ENCODE data around the gene HHATL.

HHATL gene

GRCh38 chr3:42665050-42665878 lies 37.3 kb downstream of the HHATL start:
- H4K91ac ChIP-seq (ENCODE audit: low read depth, low read length, poor library complexity) = no peak overlapping the region
- H3K9me3 ChIP-seq (replicated peaks in 1 of 2; ENCODE audit: control insufficient read depth in 2 of 2, insufficient read depth in 1 of 2, low read depth in 1 of 2, low read length in 2 of 2) = peaks cover 0 to 4% of the 10 kb centered on the region in 2 donors
- H2BK5ac ChIP-seq (ENCODE audit: low read length) = peak overlapping the region; percentile 4

GRCh38 chr3:42664438-42664803 lies 38.2 kb downstream of the HHATL start:
- WGBS, 2 donors (ENCODE audit: extremely low coverage in 2 of 2, insufficient read length in 2 of 2, insufficient replicate concordance in 1 of 2) = no CpG with 5 or more reads among the region's 19 CpGs
- Histone ChIP-seq H4K8ac (ENCODE audit: low read depth, low read length) (no peak overlapping the region), H3K4me1 (ENCODE audit: control insufficient read depth in 2 of 2, insufficient read depth in 1 of 2, low read depth in 1 of 2, low read length in 2 of 2) (peaks cover 0 to 16% of the 10 kb centered on the region in 2 donors), H3K23ac (ENCODE audit: low read depth, low read length, poor library complexity) (no peak overlapping the region), H3K9ac (ENCODE audit: low read depth, low read length, poor library complexity) (no peak overlapping the region), H3K79me1 (ENCODE audit: low read depth, low read length) (no peaks in the 10 kb centered on the region), H2BK12ac (ENCODE audit: low read length) (no peak overlapping the region), H3K18ac (ENCODE audit: low read length) (no peak overlapping the region), H2BK5ac (ENCODE audit: low read length) (no peak overlapping the region), H3K36me3 (replicated peaks in 1 of 2; ENCODE audit: control insufficient read depth in 2 of 2, insufficient read depth in 2 of 2, low read length in 2 of 2) (peaks cover 3 to 4% of the 10 kb centered on the region in 2 donors), H2AFZ (ENCODE audit: low read length) (no peak overlapping the region), H4K91ac (ENCODE audit: low read depth, low read length, poor library complexity) (no peak overlapping the region), H3K9me3 (replicated peaks in 1 of 2; ENCODE audit: control insufficient read depth in 2 of 2, insufficient read depth in 1 of 2, low read depth in 1 of 2, low read length in 2 of 2) (peaks cover 0 to 4% of the 10 kb centered on the region in 2 donors), H3K14ac (ENCODE audit: low read length) (no peak overlapping the region), H2BK15ac (ENCODE audit: low read length) (no peak overlapping the region), H3K4me2 (ENCODE audit: insufficient read depth, low read length, poor library complexity, severe bottlenecking) (no peak overlapping the region), H2AK5ac (ENCODE audit: low read depth, low read length) (no peak overlapping the region), H3K27ac (replicated peaks; ENCODE audit: low read length) (no peak overlapping the region), H3K4ac (ENCODE audit: low read length) (no peak overlapping the region), H2BK120ac (ENCODE audit: low read depth, low read length) (no peak overlapping the region), H3K27me3 (ENCODE audit: control insufficient read depth in 3 of 3, insufficient read depth in 3 of 3, low read depth in 1 of 3, low read length in 3 of 3) (no peaks in the 10 kb centered on the region), H3K4me3 (ENCODE audit: low read length in 2 of 2) (no peak overlapping the region)
- DNase-seq (ENCODE audit: low spot score) = no peak

More at GRCh38 chr3:42665050-42665878, 37.3 kb downstream of the HHATL start:
- H3K27me3 ChIP-seq (ENCODE audit: control insufficient read depth in 3 of 3, insufficient read depth in 3 of 3, low read depth in 1 of 3, low read length in 3 of 3) = no peaks in the 10 kb centered on the region
- peaks cover 0 to 16% of the 10 kb centered on the region in 2 donors for H3K4me1 ChIP-seq (ENCODE audit: control insufficient read depth in 2 of 2, insufficient read depth in 1 of 2, low read depth in 1 of 2, low read length in 2 of 2)
- no peak overlapping the region for H2BK12ac ChIP-seq (ENCODE audit: low read length)
- peak overlapping the region; percentile 94 for H3K4ac ChIP-seq (ENCODE audit: low read length)
- no CpG with 5 or more reads among the region's 15 CpGs for WGBS, 2 donors (ENCODE audit: extremely low coverage in 2 of 2, insufficient read length in 2 of 2, insufficient replicate concordance in 1 of 2)
- H3K4me2 ChIP-seq (ENCODE audit: insufficient read depth, low read length, poor library complexity, severe bottlenecking) = no peak overlapping the region
- DNase-seq (ENCODE audit: low spot score) = no peak
- H2BK15ac ChIP-seq (ENCODE audit: low read length) = no peak overlapping the region
- peak overlapping the region; percentile 55 for H2BK120ac ChIP-seq (ENCODE audit: low read depth, low read length)
- no peak overlapping the region for H3K27ac ChIP-seq (replicated peaks; ENCODE audit: low read length)
- H3K79me1 ChIP-seq (ENCODE audit: low read depth, low read length) = no peaks in the 10 kb centered on the region
- H2AFZ ChIP-seq (ENCODE audit: low read length) = no peak overlapping the region
- peak overlapping the region; percentile 91 for H3K14ac ChIP-seq (ENCODE audit: low read length)
- H3K18ac ChIP-seq (ENCODE audit: low read length) = peak overlapping the region; percentile 29
- H4K8ac ChIP-seq (ENCODE audit: low read depth, low read length) = no peak overlapping the region
- H3K36me3 ChIP-seq (replicated peaks in 1 of 2; ENCODE audit: control insufficient read depth in 2 of 2, insufficient read depth in 2 of 2, low read length in 2 of 2) = peaks cover 0 to 4% of the 10 kb centered on the region in 2 donors
- no peak overlapping the region for H3K4me3 ChIP-seq (ENCODE audit: low read length in 2 of 2)
- H3K9ac ChIP-seq (ENCODE audit: low read depth, low read length, poor library complexity) = no peak overlapping the region
- H2AK5ac ChIP-seq (ENCODE audit: low read depth, low read length) = no peak overlapping the region
- peak overlapping the region; percentile 70 for H3K23ac ChIP-seq (ENCODE audit: low read depth, low read length, poor library complexity)

- Histone ChIP-seq H3K18ac (ENCODE audit: low read length) (peak overlapping the region; percentile 18), H3K36me3 (replicated peaks in 1 of 2; ENCODE audit: control insufficient read depth in 2 of 2, insufficient read depth in 2 of 2, low read length in 2 of 2) (peaks cover 4% of the 10 kb centered on the region in 2 donors), H3K14ac (ENCODE audit: low read length) (no peak overlapping the region), H2AK5ac (ENCODE audit: low read depth, low read length) (peak overlapping the region; percentile 69), H2BK5ac (ENCODE audit: low read length) (peak overlapping the region; percentile 13), H2BK12ac (ENCODE audit: low read length) (no peak overlapping the region), H3K9me3 (replicated peaks in 1 of 2; ENCODE audit: control insufficient read depth in 2 of 2, insufficient read depth in 1 of 2, low read depth in 1 of 2, low read length in 2 of 2) (peaks cover 0 to 2% of the 10 kb centered on the region in 2 donors), H3K4ac (ENCODE audit: low read length) (no peak overlapping the region), H3K27ac (replicated peaks; ENCODE audit: low read length) (no peak overlapping the region), H3K79me1 (ENCODE audit: low read depth, low read length) (no peaks in the 10 kb centered on the region), H2BK15ac (ENCODE audit: low read length) (no peak overlapping the region), H4K8ac (ENCODE audit: low read depth, low read length) (peak overlapping the region; percentile 87), H3K27me3 (ENCODE audit: control insufficient read depth in 3 of 3, insufficient read depth in 3 of 3, low read depth in 1 of 3, low read length in 3 of 3) (no peaks in the 10 kb centered on the region), H3K4me2 (ENCODE audit: insufficient read depth, low read length, poor library complexity, severe bottlenecking) (no peak overlapping the region), H3K4me3 (ENCODE audit: low read length in 2 of 2) (no peak overlapping the region), H2BK120ac (ENCODE audit: low read depth, low read length) (no peak overlapping the region), H2AFZ (ENCODE audit: low read length) (no peak overlapping the region), H3K4me1 (ENCODE audit: control insufficient read depth in 2 of 2, insufficient read depth in 1 of 2, low read depth in 1 of 2, low read length in 2 of 2) (peaks cover 0 to 16% of the 10 kb centered on the region in 2 donors), H3K9ac (ENCODE audit: low read depth, low read length, poor library complexity) (no peak overlapping the region), H3K23ac (ENCODE audit: low read depth, low read length, poor library complexity) (peak overlapping the region; percentile 34), H4K91ac (ENCODE audit: low read depth, low read length, poor library complexity) (peak overlapping the region; percentile 19)
- no peak for DNase-seq (ENCODE audit: low spot score)
- no CpG with 5 or more reads among the region's 38 CpGs for WGBS, 2 donors (ENCODE audit: extremely low coverage in 2 of 2, insufficient read length in 2 of 2, insufficient replicate concordance in 1 of 2)
Measured at GRCh38 chr3:42663581-42664437, 38.8 kb downstream of the HHATL start.
